Uterus (tissue), 4 donors: ENCODE measurements around the gene CPEB2. TPM values are rescaled to one million over a fixed set of nuclear protein-coding genes. Genes with fewer than 3 reads are reported as not detected.
"Not testable (repeated sequence)": the region's sequence is repeated elsewhere in the genome, so short reads cannot be mapped to it uniquely, and the experiment has no call there.

ENCODE experiments used
- DNase-seq, 2 donors: peaks; one replicate each; pipeline ENCODE4 v3.0.0-alpha.2; 2019 to 2020
- H3K27ac ChIP-seq, 2 donors: fragments of 200-600 bp; sonication (generic); 1 replicate in 1 of 2; 2 replicates in 1 of 2; pipeline ENCODE4 v1.5.1; 2016 to 2018
- H3K27me3 ChIP-seq, 2 donors: fragments of 200-600 bp; sonication (generic); one replicate each; pipeline ENCODE4 v1.5.1; 2018 to 2019; ENCODE audit warnings: control low read depth in 1 of 2
- H3K36me3 ChIP-seq, 2 donors: fragments of 200-600 bp; sonication (generic); one replicate each; pipeline ENCODE4 v1.5.1; 2019; ENCODE audit warnings: control low read depth in 1 of 2
- H3K4me1 ChIP-seq, 2 donors: fragments of 200-600 bp; sonication (generic); one replicate each; pipeline ENCODE4 v1.5.1; 2018 to 2019; ENCODE audit warnings: control low read depth in 1 of 2
- H3K4me3 ChIP-seq, 2 donors: fragments of 200-600 bp; sonication (generic); 1 replicate in 1 of 2; 2 replicates in 1 of 2; pipeline ENCODE4 v1.5.1; 2018 to 2019; ENCODE audit warnings: mild to moderate bottlenecking in 1 of 2
- H3K9me3 ChIP-seq, 2 donors: fragments of 200-600 bp; sonication (generic); one replicate each; pipeline ENCODE4 v1.5.1; 2019; ENCODE audit warnings: control low read depth in 1 of 2
- POLR2A ChIP-seq, 2 donors: fragments of 450-650 bp; IDR thresholded peaks; one replicate each; pipeline ENCODE4 v1.6.1; 2016; ENCODE audit warnings: antibody characterized with exemption in 2 of 2, mild to moderate bottlenecking in 1 of 2, moderate library complexity in 1 of 2
- intact Hi-C: fragments of 100-400 bp; cut with DNase I; formaldehyde crosslinking; loops from one replicate; pipeline ENCODE4 v1.15.1; 2023; ENCODE audit warnings: low total_unique reads
- total RNA-seq, 4 donors: library from RNA; depleted of rRNA in 3 of 4; stranded (reverse); fragments of >200 nt in 3 of 4; gene quantifications; one replicate each; pipeline versions ENCODE4 v1.1.0 to v1.2.4, GENCODE V29; 2014 to 2023
- TF ChIP-seq, protein P1 (sequence below), 4 experiments: fragments of 200-600 bp in 2 of 4; fragments of 450-650 bp in 2 of 4; sonication (generic) in 2 of 4; IDR thresholded peaks; one replicate each; pipeline ENCODE4 v1.5.1; 2016 to 2019; ENCODE audit warnings: antibody characterized with exemption in 4 of 4, mild to moderate bottlenecking in 2 of 4, moderate library complexity in 1 of 4
- donor health status: DM: yes; HTN: yes; CAD: no.

CPEB2 gene
- total RNA-seq, 4 donors from 2014 or later = 5.4 to 19.5 (median 13.6) TPM

DNA sequence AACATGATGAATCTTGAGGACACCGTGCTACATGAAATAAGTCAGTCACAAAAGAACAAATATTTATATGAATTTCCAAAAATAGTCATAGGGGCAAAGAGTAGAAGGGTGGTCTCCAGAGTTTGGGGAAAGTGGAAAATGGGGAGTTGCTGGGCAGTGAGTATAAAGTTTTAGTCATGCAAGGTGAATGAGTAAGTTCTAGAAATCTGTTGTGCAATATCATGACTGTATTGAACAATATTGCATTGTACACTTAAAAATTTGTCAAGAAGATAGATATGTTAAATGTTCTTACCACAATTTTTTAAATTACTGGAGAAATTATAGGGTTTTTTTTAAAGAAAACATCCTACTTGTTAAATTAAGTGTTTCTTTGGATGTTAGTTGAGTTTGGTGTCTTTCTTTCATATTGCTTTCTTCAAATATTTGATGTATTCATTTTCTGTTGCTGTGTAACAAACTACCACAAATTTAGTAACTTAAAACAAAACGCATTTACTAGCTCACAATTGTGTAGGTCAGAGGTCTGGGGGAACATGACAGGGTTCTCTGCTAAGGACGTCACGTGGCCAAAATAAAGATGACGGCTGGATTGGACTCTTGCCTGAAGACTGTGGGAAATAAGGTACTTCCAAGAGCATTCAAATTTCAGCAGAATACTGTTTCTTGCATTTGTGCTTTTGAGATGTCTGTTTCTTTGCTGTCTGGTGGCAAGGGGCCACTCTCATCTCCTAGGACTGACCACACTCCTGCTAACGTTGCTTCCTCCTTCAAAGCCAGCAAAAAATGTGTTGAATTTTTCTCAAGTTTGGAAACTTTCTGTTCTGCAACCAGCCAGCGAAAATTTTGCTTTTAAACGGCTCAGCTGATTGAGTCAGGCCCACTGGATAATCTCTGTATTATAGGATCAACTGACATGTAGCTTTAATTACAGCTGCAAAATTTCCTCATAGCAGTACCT lies 76.7 kb downstream of the CPEB2 start:
- Histone ChIP-seq H3K27ac (no peak overlapping the region), H3K9me3 (peaks cover 0 to 2% of the 10 kb centered on the region in 2 donors), H3K4me3 (no peak overlapping the region), H3K27me3 (no peaks in the 10 kb centered on the region), H3K36me3 (no peaks in the 10 kb centered on the region), H3K4me1 (no peaks in the 10 kb centered on the region)
- no peak for DNase-seq
- intact Hi-C loops = no loop called here
- TF ChIP-seq, protein P1, sequence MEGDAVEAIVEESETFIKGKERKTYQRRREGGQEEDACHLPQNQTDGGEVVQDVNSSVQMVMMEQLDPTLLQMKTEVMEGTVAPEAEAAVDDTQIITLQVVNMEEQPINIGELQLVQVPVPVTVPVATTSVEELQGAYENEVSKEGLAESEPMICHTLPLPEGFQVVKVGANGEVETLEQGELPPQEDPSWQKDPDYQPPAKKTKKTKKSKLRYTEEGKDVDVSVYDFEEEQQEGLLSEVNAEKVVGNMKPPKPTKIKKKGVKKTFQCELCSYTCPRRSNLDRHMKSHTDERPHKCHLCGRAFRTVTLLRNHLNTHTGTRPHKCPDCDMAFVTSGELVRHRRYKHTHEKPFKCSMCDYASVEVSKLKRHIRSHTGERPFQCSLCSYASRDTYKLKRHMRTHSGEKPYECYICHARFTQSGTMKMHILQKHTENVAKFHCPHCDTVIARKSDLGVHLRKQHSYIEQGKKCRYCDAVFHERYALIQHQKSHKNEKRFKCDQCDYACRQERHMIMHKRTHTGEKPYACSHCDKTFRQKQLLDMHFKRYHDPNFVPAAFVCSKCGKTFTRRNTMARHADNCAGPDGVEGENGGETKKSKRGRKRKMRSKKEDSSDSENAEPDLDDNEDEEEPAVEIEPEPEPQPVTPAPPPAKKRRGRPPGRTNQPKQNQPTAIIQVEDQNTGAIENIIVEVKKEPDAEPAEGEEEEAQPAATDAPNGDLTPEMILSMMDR (IDR thresholded peaks at IDR 0.05) = no peak
- TF ChIP-seq POLR2A (IDR thresholded peaks at IDR 0.05) = no peak

DNA sequence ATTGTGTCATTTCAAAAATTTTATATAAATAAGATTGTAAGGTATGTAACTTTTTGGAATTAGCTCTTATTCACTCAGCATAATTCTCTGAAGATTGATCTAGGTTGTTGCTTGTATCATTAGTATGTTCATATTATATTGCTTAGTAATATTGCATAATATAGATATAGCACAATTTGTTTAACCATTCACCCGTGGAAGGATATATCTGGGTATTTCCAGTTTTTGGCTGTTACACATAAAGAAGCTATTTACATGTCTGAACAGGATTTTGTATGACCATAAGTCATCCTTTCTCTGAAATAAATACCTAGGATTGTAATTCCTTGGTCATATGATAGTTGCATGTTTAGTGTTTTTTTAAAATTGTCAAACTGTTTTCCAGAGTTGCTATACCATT lies 82.5 kb downstream of the CPEB2 start:
- Histone ChIP-seq H3K4me3 (no peak overlapping the region), H3K27me3 (no peaks in the 10 kb centered on the region), H3K27ac (no peak overlapping the region), H3K9me3 (no peaks in the 10 kb centered on the region), H3K36me3 (no peaks in the 10 kb centered on the region), H3K4me1 (no peaks in the 10 kb centered on the region)
- intact Hi-C loops = no loop called here
- TF ChIP-seq, protein P1 (IDR thresholded peaks at IDR 0.05) = no peak
- TF ChIP-seq POLR2A (IDR thresholded peaks at IDR 0.05) = no peak
- DNase-seq = no peak

DNA sequence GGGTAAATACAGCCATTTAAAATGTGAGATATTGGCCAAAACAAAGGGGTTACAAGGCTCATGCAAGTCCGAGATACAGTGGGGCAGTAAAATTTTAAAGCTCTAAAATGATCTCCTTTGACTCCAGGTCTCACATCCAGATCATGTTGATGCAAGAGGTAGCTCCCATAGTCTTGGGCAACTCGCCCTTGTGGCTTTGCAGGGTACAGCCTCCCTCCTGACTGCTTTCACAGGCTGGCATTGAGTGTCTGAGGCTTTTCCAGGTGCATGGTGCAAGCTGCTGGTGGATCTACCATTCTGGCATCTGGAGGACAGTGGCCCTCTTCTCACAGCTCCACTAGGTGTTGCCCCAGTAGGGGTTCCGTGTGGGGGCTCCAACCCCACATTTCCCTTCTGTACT lies 83.5 kb downstream of the CPEB2 start:
- DNase-seq, H3K27ac ChIP-seq, H3K27me3 ChIP-seq, intact Hi-C loops, H3K4me1 ChIP-seq, H3K36me3 ChIP-seq, H3K4me3 ChIP-seq, H3K9me3 ChIP-seq: not testable (repeated sequence)

DNA sequence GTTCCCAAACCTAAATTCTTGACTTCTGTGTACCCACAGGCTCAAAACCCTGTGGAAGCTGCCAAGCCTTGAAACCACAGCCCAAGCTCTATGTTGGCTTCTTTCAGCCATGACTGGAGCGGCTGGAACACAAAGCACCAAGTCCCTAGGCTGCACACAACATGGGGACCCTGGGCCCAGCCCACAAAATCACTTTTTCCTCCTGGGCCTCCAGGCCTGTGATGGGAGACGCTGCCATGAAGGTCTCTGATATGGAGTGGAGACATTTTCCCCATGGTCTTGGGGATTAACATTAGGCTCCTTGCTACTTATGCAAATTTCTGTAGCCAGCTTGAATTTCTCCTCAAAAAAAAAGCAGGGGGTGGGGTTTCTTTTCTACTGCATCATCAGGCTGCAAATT lies 84.0 kb downstream of the CPEB2 start:
- intact Hi-C loops, H3K27me3 ChIP-seq, H3K27ac ChIP-seq, DNase-seq, H3K36me3 ChIP-seq, H3K4me1 ChIP-seq, H3K4me3 ChIP-seq, H3K9me3 ChIP-seq: not testable (repeated sequence)

DNA sequence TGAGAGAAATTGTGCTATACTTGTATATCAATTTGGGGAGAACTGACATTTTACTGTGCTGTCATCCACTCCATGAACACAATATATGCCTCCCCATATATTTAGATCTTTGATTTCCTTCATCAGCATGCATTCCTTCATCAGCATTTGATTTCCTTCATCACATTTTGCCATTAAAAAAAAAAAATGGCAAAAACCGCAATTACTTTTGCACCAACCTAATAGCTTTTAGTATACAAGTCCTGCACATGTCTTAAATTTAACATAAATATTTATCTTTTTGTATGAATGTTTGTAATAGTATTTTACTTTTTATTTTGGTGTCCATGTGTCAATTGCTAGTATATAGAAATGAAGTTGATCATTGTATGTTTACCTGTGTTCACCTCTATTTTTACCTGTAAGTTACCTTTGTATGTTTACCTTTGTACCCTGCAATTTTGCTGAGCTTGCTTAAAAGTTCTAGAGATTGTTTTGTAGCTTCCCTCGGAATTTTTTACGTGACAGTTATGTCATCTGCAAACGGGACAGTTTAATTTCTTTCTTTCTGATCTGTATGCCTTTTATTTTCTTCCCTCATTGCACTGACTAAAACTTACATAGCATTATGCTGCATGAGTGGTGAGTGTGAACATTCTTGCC lies 86.2 kb downstream of the CPEB2 start:
- DNase-seq = no peak
- Histone ChIP-seq H3K27ac (no peak overlapping the region), H3K9me3 (no peaks in the 10 kb centered on the region), H3K36me3 (no peaks in the 10 kb centered on the region), H3K4me1 (no peaks in the 10 kb centered on the region), H3K27me3 (no peaks in the 10 kb centered on the region), H3K4me3 (no peak overlapping the region)
- TF ChIP-seq, protein P1 (IDR thresholded peaks at IDR 0.05) = no peak
- TF ChIP-seq POLR2A (IDR thresholded peaks at IDR 0.05) = no peak
- intact Hi-C loops = no loop called here

DNA sequence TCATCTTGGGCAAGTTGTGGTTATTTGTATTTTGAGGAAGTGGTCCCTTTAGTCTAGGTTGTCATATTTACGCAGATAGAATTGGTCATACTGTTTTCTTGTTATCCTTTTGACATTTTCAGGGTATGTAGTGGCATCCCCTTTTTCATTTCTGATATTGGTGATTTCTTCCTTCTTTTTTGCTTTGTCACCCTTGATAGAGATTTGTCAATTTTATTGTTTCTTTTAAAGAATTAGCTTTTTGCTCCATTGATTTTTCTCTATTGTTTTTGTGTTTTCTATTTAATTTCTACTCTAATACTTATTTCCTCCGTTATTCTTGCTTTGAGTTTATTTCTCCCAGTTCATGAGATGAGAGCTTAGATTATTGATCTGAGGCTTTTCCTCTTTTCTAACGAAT lies 87.7 kb downstream of the CPEB2 start:
- H3K4me1 ChIP-seq = no peaks in the 10 kb centered on the region
- no peak for TF ChIP-seq POLR2A (IDR thresholded peaks at IDR 0.05)
- TF ChIP-seq, protein P1 (IDR thresholded peaks at IDR 0.05) = no peak
- no peaks in the 10 kb centered on the region for H3K36me3 ChIP-seq
- no peak for DNase-seq
- H3K27ac ChIP-seq = no peak overlapping the region
- no peaks in the 10 kb centered on the region for H3K27me3 ChIP-seq
- H3K4me3 ChIP-seq = no peak overlapping the region
- intact Hi-C loops = no loop called here
- no peaks in the 10 kb centered on the region for H3K9me3 ChIP-seq
